ENCODE measurements around the gene EFNB1.
"Not testable (repeated sequence)": the region's sequence is repeated elsewhere in the genome, so short reads cannot be mapped to it uniquely, and the experiment has no call there.

Gene EFNB1

GRCh38 chrX:68828740-68829581 is at the start of gene EFNB1:
Gene EFNB1, plus strand, starts transcription at chrX:68829021. Its CDS starts 756 bp downstream, at chrX:68829777.
- DNase-seq = peak; percentile 19

GRCh38 chrX:68781295-68781694 is 47.5 kb upstream of the EFNB1 start:
- not testable (repeated sequence) for DNase-seq

GRCh38 chrX:68784816-68785215 is 44.0 kb upstream of the EFNB1 start:
- DNase-seq = no peak

GRCh38 chrX:68786581-68786980 is 42.2 kb upstream of the EFNB1 start:
- not testable (repeated sequence) for DNase-seq

GRCh38 chrX:68789966-68790365 is 38.9 kb upstream of the EFNB1 start:
- DNase-seq = no peak

- no peak for DNase-seq
These were observed 36.7 kb upstream of the EFNB1 start for GRCh38 chrX:68792083-68792482.

GRCh38 chrX:68794461-68794860 is 34.4 kb upstream of the EFNB1 start:
- DNase-seq = no peak

- DNase-seq = no peak
These were observed 33.1 kb upstream of the EFNB1 start for GRCh38 chrX:68795741-68796140.

- DNase-seq = not testable (repeated sequence)
These were observed 30.4 kb upstream of the EFNB1 start for GRCh38 chrX:68798400-68798799.

- no peak for DNase-seq
These were observed 27.0 kb upstream of the EFNB1 start for GRCh38 chrX:68801737-68802290.

- DNase-seq = no peak
These were observed 21.0 kb upstream of the EFNB1 start for GRCh38 chrX:68807818-68808217.

GRCh38 chrX:68808686-68809357 is 20.0 kb upstream of the EFNB1 start:
- no peak for DNase-seq

GRCh38 chrX:68820476-68821110 is 8.2 kb upstream of the EFNB1 start:
- no peak for DNase-seq

- DNase-seq = no peak
These were observed 7.2 kb upstream of the EFNB1 start for GRCh38 chrX:68821616-68822015.

GRCh38 chrX:68822641-68823410 is 6.0 kb upstream of the EFNB1 start:
- no peak for DNase-seq

- DNase-seq = no peak
These were observed 5.2 kb upstream of the EFNB1 start for GRCh38 chrX:68823413-68824151.

- DNase-seq = no peak
These were observed 4.7 kb upstream of the EFNB1 start for GRCh38 chrX:68824152-68824433.

- DNase-seq = no peak
These were observed 4.2 kb upstream of the EFNB1 start for GRCh38 chrX:68824565-68825125.

- DNase-seq = no peak
These were observed 2.5 kb upstream of the EFNB1 start for GRCh38 chrX:68826113-68826980.

- DNase-seq = no peak
These were observed 1.6 kb upstream of the EFNB1 start for GRCh38 chrX:68827256-68827655.

Data from NCI-H187 treated with DMSO at 0.1 percent for 48 hours (cell line).